Measurements from ENCODE around the gene ADAD2. TPM values are rescaled to one million over a fixed set of nuclear protein-coding genes. Genes with fewer than 3 reads are reported as not detected.

The ADAD2 gene
- total RNA-seq, 1 donor from 2014 or later: not detected

- Mint-ChIP-seq H3K27me3 (ENCODE audit: insufficient read depth, low read depth) (peaks cover 13% of the 10 kb centered on the region), H3K27ac (peak overlapping the region; percentile 85), H3K4me1 (peaks cover 33% of the 10 kb centered on the region), H3K9me3 (no peaks in the 10 kb centered on the region), H3K36me3 (no peaks in the 10 kb centered on the region), H3K4me3 (peak overlapping the region; percentile 11)
- Histone ChIP-seq H3K27ac (no peak overlapping the region), H3K9ac (no peak overlapping the region), H2AFZ (replicated peaks) (no peak overlapping the region), H3F3A (ENCODE audit: low read depth) (peaks cover 4% of the 10 kb centered on the region), H3K4me1 (no peaks in the 10 kb centered on the region), H3K4me3 (no peak overlapping the region), H3K4me2 (no peak overlapping the region), H4K20me1 (ENCODE audit: low read depth) (no peaks in the 10 kb centered on the region), H3K79me2 (ENCODE audit: low read depth) (no peaks in the 10 kb centered on the region), H3K27me3 (no peaks in the 10 kb centered on the region), H3K36me3 (no peaks in the 10 kb centered on the region), H3K9me3 (ENCODE audit: low read depth) (no peaks in the 10 kb centered on the region)
- DNase-seq (ENCODE audit: low spot score): no peak
- TF ChIP-seq EZH2 (IDR thresholded peaks at IDR 0.05) (no peak), CTCF (IDR thresholded peaks at IDR 0.05) (no peak), EZH2phosphoT487 (IDR thresholded peaks at IDR 0.05) (no peak)
Observed at GRCh38 chr16:84226026-84226425, 35.1 kb downstream of the ADAD2 start.

- H3K4me3 ChIP-seq: no peak overlapping the region
- H3K36me3 ChIP-seq: no peaks in the 10 kb centered on the region
- no peak for TF ChIP-seq EZH2phosphoT487 (IDR thresholded peaks at IDR 0.05)
Observed at GRCh38 chr16:84227548-84227947, 36.6 kb downstream of the ADAD2 start.

GRCh38 chr16:84228256-84228838 is 37.4 kb downstream of the ADAD2 start:
- Histone ChIP-seq H3K4me2 (no peak overlapping the region), H3K4me3 (no peak overlapping the region)

More at GRCh38 chr16:84227548-84227947, 36.6 kb downstream of the ADAD2 start:
- no peak overlapping the region for H3K4me2 ChIP-seq
- H3F3A ChIP-seq (ENCODE audit: low read depth): peaks cover 4% of the 10 kb centered on the region
- no peak overlapping the region for H3K9ac ChIP-seq
- Mint-ChIP-seq H3K4me3 (peak overlapping the region; percentile 64), H3K36me3 (no peaks in the 10 kb centered on the region), H3K27me3 (ENCODE audit: insufficient read depth, low read depth) (peaks cover 16% of the 10 kb centered on the region), H3K27ac (no peak overlapping the region), H3K4me1 (peaks cover 33% of the 10 kb centered on the region), H3K9me3 (no peaks in the 10 kb centered on the region)
- H4K20me1 ChIP-seq (ENCODE audit: low read depth): no peaks in the 10 kb centered on the region
- H2AFZ ChIP-seq (replicated peaks): no peak overlapping the region
- H3K9me3 ChIP-seq (ENCODE audit: low read depth): no peaks in the 10 kb centered on the region
- no peaks in the 10 kb centered on the region for H3K79me2 ChIP-seq (ENCODE audit: low read depth)
- H3K27me3 ChIP-seq: no peaks in the 10 kb centered on the region
- H3K27ac ChIP-seq: no peak overlapping the region
- no peak for DNase-seq (ENCODE audit: low spot score)
- H3K4me1 ChIP-seq: no peaks in the 10 kb centered on the region

More at GRCh38 chr16:84228256-84228838, 37.4 kb downstream of the ADAD2 start:
- Mint-ChIP-seq H3K4me1 (peaks cover 33% of the 10 kb centered on the region), H3K9me3 (no peaks in the 10 kb centered on the region), H3K27ac (no peak overlapping the region), H3K27me3 (ENCODE audit: insufficient read depth, low read depth) (peaks cover 14% of the 10 kb centered on the region), H3K36me3 (no peaks in the 10 kb centered on the region), H3K4me3 (no peak overlapping the region)
- Histone ChIP-seq H3F3A (ENCODE audit: low read depth) (peaks cover 4% of the 10 kb centered on the region), H3K9me3 (ENCODE audit: low read depth) (no peaks in the 10 kb centered on the region), H3K36me3 (no peaks in the 10 kb centered on the region), H3K27me3 (no peaks in the 10 kb centered on the region), H3K4me1 (no peaks in the 10 kb centered on the region), H3K9ac (no peak overlapping the region), H2AFZ (replicated peaks) (no peak overlapping the region), H4K20me1 (ENCODE audit: low read depth) (no peaks in the 10 kb centered on the region), H3K27ac (no peak overlapping the region), H3K79me2 (ENCODE audit: low read depth) (no peaks in the 10 kb centered on the region)
- TF ChIP-seq EZH2phosphoT487 (IDR thresholded peaks at IDR 0.05) (no peak), CTCF (IDR thresholded peaks at IDR 0.05) (no peak), EZH2 (IDR thresholded peaks at IDR 0.05) (no peak)
- peak; percentile 31 for DNase-seq (ENCODE audit: low spot score)
